ENCODE results near the gene RPS6KA4.
"Not testable (repeated sequence)": the region's sequence is repeated elsewhere in the genome, so short reads cannot be mapped to it uniquely, and the experiment has no call there.

The RPS6KA4 gene

DNA sequence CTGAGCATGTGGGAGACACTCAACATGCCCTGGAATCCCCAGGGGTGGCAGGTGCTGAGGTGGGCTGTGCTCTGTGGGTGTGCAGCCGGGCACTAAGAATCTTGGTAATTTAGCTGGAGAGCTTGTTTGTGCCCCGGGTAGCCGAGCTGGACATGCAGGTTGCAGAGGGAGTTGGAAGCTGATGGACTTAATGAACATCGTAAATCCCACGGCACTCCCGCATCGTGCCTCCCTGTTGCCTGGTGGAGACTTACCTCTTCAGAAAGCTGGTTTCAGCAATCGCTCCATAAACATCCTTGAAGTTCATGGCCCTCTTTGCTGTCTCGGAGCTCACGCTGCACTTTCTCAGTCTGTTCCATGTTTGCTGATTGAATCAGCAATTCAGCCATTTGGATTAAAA lies 29.9 kb downstream of the RPS6KA4 start:
- no peak for DNase-seq (ENCODE audit: low read depth)

DNA sequence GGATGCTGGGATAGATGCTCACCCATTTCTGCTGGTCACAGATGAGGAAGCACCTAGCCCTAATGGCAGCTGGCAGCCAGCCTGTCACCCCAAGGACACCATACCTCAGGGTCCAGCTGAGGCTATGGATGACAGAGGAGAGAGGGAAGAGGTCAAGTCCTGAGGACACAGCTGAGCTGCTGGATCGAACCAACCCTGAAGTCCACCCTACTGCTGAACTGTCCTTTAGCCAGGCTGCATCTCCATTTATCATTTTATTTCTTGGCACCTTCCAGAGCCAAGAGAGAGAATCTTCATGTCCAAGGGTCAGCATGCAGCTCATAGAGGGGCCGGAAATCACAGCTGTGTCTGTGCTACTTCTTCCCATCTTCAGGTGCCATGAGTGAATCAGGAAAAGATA lies 30.9 kb downstream of the RPS6KA4 start:
- DNase-seq (ENCODE audit: low read depth) = no peak

DNA sequence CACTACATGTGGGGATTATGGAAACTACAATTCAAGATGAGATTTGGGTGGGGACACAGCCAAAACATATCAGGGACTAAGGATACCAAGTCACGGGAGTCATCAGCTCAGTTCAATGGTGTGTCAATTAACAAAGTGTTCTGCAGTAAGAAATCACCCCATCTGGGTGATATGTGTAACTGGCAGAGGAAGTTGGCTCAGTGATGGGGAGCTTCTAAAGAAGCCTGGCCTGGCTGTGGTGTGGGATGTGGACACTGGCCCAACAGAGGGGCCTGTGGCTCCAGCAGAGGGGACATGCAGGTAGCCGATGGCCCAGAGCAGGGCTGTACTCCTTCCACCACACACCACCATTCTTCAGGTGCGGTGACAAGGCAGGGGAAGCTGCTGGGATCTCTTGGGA lies 31.6 kb downstream of the RPS6KA4 start:
- DNase-seq (ENCODE audit: low read depth) = no peak

DNA sequence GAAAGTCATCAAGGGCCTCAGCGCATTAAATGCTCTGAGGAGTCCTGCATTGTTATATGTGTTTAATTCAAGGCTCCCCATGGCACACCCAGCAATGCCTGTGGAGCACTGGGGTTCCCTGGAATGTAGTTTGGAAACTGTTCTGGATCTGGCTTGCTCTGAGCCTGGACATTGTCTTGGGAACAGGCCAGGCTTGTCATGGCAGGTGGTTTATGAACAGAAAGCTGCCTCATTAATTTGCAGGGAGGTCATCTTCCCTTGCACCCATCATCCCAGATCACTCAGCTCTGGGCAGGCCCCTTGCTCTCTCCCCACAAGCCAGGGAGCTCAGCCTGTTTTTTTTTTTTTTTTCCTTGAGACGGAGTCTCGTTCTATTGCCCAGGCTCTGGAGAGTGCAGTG lies 32.9 kb downstream of the RPS6KA4 start:
- DNase-seq (ENCODE audit: low read depth) = no peak

DNA sequence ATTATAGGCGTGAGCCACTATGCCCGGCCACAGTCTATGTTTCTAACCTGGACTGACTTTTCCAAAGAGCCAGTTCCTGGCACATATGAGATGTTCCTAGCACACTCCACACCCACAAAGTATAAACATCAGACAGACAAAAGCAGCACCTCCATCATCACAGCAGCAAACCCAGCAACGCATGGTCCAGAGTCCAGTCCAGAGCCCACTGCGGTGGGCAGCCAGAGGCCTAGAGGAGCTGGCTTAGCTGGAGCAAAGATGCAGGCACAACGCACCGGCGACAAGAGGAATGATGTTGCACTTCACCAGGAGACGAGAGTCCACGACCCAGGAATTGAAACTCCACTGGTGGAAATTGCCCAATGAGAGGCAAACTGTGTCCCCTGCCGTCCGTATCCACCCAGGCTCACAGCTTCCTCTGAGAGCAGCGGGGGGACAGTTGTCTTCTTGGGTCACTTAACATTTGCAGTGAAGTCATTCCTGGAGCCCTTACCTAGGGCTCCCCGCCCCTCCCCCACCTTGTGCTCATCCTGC lies 36.6 kb downstream of the RPS6KA4 start:
- DNase-seq (ENCODE audit: low read depth) = no peak

DNA sequence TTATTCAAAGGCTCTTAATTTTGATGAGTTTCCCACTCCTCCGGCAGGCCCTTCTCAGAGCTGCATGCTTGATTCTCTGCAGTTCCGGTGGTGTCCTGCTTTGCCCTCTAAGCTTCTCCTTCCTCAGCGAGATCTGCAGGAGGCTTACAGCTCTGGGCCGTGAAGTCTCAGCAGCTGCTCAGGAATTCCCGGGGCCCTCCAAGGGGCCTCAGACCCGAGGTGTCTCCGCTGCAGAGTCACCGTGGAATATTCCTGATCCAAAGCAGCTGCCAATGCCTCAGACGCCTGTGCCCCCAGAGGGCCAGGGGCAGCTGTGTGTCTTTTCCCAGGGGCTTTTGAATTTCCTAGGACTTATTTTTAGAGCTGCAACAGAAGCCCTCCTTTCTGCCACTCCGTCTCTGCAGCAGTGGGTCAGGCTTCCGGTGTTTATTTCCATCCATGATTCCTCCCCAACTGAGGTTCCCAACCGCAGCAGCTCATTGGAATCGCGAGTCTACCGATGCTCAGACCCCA lies 37.2 kb downstream of the RPS6KA4 start:
- DNase-seq (ENCODE audit: low read depth) = no peak

- DNase-seq (ENCODE audit: low read depth) = no peak
Observed at GRCh38 chr11:64400102-64400501, 41.1 kb downstream of the RPS6KA4 start.

DNA sequence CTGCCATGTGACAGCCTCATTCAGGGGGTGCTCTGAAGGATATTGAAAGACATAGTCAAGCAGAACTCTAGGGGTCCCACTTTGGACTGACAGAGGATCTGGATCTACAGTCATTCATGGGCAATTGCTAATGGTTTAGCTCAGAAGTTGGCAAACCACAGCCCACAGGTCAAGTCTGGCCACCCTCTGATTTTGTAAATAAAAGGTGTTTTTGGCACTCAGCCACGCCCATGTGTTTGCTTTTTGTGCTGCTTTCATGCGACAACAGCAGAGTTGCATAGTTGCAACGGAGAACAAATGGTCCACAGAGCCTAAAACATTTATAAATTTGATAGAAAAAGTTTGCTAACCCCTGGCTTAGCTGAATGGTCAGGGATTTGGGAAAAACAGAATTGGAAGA lies 41.7 kb downstream of the RPS6KA4 start:
- DNase-seq (ENCODE audit: low read depth) = no peak

GRCh38 chr11:64401775-64402174 lies 42.8 kb downstream of the RPS6KA4 start:
- no peak for DNase-seq (ENCODE audit: low read depth)

- no peak for DNase-seq (ENCODE audit: low read depth)
Observed at GRCh38 chr11:64403106-64403505, 44.1 kb downstream of the RPS6KA4 start.

DNA sequence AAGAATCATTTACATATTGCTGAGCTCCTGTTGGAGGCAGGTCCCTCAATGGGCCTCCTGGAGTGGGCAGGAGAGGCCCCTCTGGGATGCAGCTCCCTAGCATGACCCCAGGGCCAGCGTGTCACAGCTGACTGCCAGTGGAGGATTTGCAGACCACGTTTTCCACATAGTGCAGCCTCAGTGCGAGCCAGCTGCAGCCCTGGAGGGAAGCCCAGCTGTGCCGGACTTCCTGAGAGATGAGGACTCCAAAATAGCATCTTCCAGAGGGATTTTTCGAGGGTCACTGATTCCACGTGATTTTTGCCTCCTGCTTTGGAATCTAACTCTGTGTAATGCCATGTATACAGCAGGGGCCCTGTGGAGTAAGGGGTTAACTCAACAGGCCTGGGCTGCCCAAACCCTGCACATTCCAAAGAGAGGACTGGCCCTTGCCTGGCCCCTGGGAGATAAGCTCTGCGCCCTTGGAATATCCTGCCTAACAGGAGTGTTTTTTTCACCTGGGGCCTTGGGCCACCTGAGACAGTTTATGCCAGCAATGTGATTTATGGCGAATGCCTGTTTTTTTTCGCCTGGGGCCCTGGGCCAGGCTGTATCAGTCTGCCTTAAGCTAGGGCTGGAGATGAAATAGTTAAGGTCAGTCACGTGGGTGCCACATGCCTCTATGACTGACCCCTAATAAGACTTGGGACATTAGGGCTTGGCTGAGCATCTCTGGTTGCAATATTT lies 47.4 kb downstream of the RPS6KA4 start:
- no peak for DNase-seq (ENCODE audit: low read depth)

DNA sequence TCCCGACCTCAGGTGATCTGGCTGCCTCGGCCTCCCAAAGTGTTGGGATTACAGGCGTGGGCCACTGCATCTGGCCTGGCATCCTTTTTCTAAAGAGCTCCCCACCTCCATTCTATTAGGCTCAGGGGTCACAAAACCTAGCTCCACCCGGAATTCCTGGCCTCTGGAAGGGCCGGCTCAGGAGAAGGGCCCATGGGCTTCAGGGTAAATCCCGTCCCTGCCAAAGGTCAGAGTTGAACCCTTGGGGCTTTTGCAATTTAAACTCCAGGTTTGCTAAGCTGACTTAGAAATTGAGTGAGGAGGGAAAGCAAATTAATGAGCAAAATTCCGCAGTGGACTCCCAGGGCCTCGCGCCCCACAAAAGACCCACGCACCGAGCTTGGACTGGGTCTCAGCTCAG lies 48.3 kb downstream of the RPS6KA4 start:
- no peak for DNase-seq (ENCODE audit: low read depth)

GRCh38 chr11:64407630-64408029 lies 48.7 kb downstream of the RPS6KA4 start:
- DNase-seq (ENCODE audit: low read depth) = no peak

GRCh38 chr11:64409278-64409677 lies 50.3 kb downstream of the RPS6KA4 start:
- no peak for DNase-seq (ENCODE audit: low read depth)

DNA sequence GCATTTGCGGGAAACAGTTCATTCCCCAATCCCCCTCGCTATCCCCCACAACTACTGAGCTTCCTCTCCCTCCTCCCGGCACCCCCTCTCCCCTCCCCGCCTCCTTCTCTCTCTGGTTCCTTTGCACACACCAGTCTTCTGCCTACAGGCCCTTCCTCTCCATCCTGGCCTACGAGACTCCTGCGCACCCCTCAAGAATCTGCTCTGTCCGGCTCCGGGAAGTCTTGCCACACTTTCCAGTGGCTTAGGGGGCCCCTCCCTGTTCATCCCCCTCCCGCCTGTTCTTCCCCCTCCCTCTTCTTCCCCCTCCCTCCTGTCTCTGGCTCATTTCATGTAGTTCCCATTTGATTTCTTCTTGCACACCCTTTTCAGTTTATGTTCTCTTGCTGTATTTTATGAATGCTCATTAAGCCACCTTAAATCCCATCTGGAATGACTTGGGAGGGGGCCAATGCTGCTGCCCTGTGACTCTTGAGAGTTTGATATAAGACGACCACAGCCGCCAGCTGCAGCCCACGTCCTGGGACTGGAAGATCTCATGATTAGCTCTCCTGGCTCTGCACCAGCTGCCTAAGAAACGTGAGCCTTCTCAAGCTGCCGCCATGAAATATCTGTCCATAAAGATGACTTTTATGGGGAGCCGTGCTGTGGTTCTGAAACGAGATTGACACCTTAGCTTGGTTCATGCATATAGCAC lies 50.9 kb downstream of the RPS6KA4 start:
- DNase-seq (ENCODE audit: low read depth) = no peak

- DNase-seq (ENCODE audit: low read depth) = no peak
Observed at GRCh38 chr11:64410404-64410734, 51.4 kb downstream of the RPS6KA4 start.

- DNase-seq (ENCODE audit: low read depth) = no peak
Observed at GRCh38 chr11:64413417-64413816, 54.5 kb downstream of the RPS6KA4 start.

DNA sequence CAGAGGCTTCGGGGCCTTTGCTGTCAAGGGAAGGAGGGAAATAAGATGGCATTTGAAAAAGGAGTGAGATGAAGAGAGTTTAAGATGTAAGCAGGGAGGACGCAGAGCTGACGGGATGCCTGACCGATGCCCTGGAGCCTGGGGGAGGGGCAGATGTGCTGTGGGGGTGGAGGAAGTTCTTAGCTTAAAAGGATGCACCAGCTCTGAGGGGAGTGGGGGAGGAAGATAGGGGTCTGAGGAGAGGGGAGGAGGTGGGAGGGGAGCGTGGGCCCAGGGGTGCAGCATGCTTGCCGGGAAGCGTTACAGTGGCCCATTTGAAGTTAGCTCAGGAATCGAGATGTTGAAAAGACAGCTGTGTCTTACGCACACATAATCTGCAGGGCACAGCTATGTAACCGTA lies 56.3 kb downstream of the RPS6KA4 start:
- DNase-seq (ENCODE audit: low read depth) = no peak

DNA sequence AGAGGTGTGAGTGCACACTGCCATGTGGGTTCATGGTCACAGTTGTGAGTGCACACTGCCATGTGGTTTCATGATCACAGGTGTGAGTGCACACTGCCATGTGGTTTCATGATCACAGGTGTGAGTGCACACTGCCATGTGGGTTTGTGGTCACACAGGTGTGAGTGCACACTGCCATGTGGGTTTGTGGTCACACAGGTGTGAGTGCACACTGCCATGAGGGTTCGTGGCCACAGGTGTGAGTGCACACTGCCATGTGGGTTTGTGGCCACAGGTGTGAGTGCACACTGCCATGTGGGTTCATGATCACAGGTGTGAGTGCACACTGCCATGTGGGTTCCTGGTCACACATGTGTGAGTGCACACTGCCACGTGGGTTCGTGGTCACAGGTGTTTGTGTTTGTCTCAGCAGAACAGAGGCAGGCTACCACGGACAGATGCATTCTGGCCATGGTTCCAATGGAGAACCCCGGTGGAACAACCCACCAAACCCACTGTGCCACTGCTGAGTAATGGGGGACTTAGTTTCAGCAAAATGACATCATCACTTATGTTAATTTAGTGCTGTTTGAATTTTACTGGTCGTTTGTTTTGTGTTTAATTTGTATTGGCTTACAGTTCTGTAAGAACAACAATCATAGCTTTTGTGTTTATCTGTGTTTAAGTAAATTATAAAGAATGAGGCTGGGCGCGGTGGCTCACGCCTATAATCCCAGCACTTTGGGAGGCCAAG lies 57.2 kb downstream of the RPS6KA4 start:
- DNase-seq (ENCODE audit: low read depth) = no peak

GRCh38 chr11:64418233-64418632 lies 59.3 kb downstream of the RPS6KA4 start:
- DNase-seq (ENCODE audit: low read depth) = not testable (repeated sequence)

DNA sequence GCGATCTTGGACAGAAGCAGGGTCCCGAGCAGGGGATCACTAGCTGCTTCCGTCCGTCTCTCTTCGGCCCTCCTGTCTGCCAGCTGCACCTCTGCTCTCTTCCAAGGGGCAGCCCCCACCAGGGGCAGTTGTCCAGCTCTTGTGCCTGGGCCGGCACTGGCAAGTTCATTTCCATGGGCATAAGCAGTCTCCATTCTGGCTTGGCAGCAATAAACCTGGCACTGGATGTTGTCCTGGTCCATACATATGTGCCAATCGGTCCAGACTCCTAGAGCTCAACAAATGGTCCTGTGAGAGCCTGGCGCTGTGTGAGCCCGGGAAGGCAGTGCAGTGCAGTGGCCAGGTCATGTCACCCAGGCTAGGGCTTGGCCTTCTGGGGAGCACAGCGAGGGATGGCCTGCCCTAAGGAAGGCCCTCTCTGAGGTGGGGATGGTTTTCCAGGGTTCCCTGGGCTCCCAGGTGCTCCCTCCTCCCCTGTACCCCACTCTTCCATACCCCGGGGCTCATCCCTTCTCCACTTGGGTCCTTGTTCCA lies 60.4 kb downstream of the RPS6KA4 start:
- DNase-seq (ENCODE audit: low read depth) = no peak

GRCh38 chr11:64419818-64420485 lies 61.0 kb downstream of the RPS6KA4 start:
- DNase-seq (ENCODE audit: low read depth) = no peak
